ENCODE results near the gene DMBT1.

GRCh38 chr10:122537545-122537944, 23.0 kb upstream of the DMBT1 start:
- TF ChIP-seq USF1 (CRISPR knock-in tag; IDR thresholded peaks at IDR 0.05) = no peak
- TF ChIP-seq ATF3 (CRISPR knock-in tag; conservative IDR thresholded peaks at IDR 0.05) = no peak
- TF ChIP-seq CTCF (IDR thresholded peaks at IDR 0.05) = no peak
- TF ChIP-seq TP53 (CRISPR knock-in tag; IDR thresholded peaks at IDR 0.05) = no peak
- no peak for TF ChIP-seq ATF2 (CRISPR knock-in tag; IDR thresholded peaks at IDR 0.05; ENCODE audit: borderline replicate concordance, low read depth)
- TF ChIP-seq JAZF1 (CRISPR knock-in tag; IDR thresholded peaks at IDR 0.05) = no peak
- TF ChIP-seq ESRRA (CRISPR knock-in tag; IDR thresholded peaks at IDR 0.05; ENCODE audit: borderline replicate concordance) = no peak
- TF ChIP-seq MAX (CRISPR knock-in tag; IDR thresholded peaks at IDR 0.05) = no peak
- TF ChIP-seq ZNF232 (CRISPR knock-in tag; IDR thresholded peaks at IDR 0.05) = no peak
- no peak for TF ChIP-seq NFE2L1 (CRISPR knock-in tag; IDR thresholded peaks at IDR 0.05)
- TF ChIP-seq ZMAT4 (CRISPR knock-in tag; IDR thresholded peaks at IDR 0.05) = no peak
- no peak for TF ChIP-seq E2F1 (CRISPR knock-in tag; IDR thresholded peaks at IDR 0.05)
